Effector CD4-positive, alpha-beta T cell (primary cell): ENCODE results near the gene BCL6B.
A peak's percentile ranks its signal among the peaks of the same experiment; 100 is the strongest.
"Not testable (repeated sequence)": the region's sequence is repeated elsewhere in the genome, so short reads cannot be mapped to it uniquely, and the experiment has no call there.

Source experiments
- DNase-seq: peaks from one replicate; pipeline ENCODE4 v3.0.0-alpha.2; 2020
- total RNA-seq: gene quantifications from one replicate; lab custom pipeline; 2026; lab: John Stamatoyannopoulos, UW

BCL6B gene
- 0.94 reads per million for total RNA-seq

DNA sequence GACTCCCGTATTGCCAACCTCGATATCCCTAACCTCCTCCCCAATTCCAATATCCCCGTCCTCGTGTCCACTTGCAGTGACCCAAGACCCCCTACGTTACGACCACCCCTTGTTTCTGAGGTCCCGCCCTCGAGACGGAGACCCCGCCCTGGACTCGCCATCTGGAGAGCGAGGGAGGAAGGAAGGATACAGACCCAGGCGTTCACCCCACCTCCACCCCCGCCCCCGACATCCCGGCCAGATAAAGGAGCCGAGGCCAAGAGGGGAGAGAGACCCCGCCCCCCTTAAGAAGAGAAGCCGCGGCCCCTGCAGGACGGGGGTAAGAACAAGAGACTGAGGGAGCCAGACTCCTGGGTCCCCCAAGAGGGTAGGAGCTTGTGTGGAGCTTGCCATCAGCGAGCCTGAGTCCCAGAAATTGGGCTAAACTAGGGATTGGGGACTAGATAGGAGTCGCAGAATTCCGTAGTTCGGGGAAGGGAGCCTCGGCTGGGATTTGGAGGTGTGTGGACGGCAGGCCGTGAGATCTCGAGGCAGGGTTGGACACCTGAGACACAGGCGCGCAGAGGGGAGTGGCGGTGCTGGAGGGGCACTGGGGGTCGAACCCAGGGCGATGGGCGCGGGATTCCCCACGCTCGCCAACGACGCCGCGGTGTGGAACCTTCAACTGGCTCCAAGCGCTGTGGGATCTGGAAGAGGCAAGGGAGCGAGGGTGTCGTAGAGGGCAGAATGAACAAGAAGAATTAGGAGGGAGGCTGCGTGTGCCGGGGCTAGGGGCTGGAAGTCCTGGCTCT is at the start of gene BCL6B:
Gene BCL6B (plus strand): TSS at position 270 of the 791 bp plus-strand sequence. CDS start 622 bp downstream, outside the sequence.
- no peak for DNase-seq

DNA sequence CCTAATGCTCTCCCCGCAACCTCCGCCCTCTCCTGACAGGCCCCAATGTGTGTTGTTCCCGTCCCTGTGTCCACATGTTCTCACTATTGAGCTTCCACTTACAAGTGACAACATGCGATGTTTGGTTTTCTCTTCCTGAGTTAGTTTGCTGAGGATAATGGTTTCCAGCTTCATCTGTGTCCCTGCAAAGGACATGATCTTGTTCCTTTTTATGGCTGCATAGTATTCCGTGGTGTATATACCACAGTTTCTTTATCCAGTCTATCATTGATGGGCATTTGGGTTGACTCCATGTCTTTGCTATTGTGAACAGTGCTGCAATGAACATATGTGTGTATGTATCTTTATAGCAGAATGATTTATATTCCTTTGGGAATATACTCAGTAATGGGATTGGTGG is 43.4 kb upstream of the BCL6B start:
- not testable (repeated sequence) for DNase-seq

DNA sequence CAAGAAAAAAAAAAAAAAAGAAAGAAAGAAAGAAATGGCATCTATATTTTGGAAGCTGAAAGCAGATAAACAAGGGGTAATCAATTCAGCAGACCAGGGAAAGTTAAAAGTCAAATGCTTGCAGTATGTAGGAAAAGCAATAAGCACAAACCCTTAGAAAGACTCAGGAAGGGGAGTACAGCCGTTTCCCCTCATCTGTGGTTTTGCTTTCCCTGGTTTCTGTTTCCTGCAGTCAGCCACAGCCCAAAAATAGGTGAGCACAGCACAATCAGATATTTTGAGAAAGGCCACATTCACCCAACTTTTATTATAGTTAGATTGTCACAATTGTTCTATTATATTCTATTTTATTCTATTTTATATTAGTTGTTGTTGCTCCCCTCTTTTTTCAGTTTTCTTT is 41.4 kb upstream of the BCL6B start:
- DNase-seq = no peak

GRCh38 chr17:6985266-6985665 is 37.6 kb upstream of the BCL6B start:
- DNase-seq = no peak

GRCh38 chr17:6986676-6987075 is 36.2 kb upstream of the BCL6B start:
- no peak for DNase-seq

DNA sequence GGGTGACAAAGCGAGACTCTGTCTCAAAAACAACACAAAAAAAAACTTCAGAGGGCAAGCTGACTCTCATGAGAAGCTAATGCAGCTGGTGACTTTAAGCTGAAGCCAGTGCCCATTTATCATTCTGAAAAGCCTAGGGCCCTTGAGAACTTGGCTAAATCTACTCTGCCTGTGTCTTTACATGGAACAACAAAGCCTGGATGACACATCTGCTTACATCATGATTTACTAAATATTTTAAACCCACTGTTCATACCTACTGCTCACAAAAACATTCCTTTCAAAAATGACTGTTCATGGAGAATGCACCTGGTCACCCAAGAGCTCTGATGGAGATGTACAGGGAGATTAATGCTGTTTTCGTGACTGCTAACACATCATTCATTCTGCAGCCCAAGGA is 33.1 kb upstream of the BCL6B start:
- no peak for DNase-seq

DNA sequence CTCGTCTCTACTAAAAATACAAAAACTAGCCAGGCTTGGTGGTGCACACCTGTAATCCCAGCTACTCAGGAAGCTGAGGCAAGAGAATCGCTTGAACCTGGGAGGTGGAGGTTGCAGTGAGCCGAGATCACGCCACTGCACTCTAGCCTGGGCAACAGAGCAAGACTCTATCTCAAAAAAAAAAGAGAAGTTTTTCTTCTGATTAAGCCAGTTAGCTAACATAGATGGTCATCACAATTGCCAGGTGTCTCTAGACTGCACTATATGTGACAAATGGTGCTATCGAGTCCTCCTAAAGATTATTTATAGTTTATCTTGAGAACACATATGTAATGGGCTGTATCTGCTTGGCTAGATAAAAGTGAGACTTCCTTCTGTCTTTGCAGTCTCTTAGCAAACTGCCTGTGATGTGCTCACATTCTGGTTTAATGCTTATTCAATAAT is 29.2 kb upstream of the BCL6B start:
- DNase-seq = not testable (repeated sequence)

DNA sequence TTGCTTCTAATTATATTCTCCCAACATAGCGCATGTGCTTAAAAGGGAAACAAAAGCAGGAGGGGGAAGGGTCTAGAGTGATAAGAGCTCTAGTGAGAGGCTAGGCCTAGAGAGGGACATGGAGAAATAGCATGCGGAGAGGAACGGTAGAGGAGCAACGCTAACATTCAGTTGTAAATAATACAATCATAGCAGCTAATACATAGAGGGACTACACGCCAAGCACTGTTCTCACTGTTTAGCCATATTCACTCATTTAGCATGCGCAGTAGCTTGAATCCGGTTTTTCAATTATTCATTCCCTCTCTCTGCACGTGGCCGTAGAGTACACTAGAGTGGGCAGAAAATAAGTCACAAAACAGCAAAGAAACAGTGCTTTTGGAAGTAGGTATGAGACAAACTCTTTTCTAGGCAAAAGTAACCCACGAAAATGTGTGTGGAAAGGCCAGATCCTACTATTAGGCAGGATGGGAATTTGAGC is 28.7 kb upstream of the BCL6B start:
- DNase-seq = no peak

DNA sequence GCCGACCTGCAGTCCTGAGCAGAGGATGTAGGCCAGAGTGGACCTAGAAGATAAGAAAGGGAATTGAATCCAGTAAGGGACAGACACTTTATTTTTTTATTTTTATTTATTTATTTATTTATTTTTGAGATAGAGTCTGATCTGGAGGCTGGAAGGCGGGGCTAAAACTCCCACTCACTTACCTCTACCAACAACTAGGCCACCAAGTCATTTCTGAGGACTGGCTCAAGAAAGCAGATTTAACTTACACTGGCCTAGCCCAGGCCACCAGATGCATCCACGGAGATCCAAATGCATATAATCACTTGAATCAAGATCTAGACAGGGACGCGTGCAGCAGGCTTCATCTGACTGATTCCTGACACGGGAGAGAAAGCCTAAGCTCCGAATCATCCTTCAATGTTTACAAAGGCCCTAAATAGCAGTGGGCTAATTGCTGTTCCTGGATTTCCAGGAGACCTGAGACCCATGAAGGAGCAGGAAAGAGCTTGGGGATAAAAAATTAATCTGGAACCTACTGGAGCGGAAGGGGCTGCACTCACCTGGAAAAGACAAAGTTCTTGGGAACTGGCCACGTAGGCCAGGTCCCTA is 28.1 kb upstream of the BCL6B start:
- no peak for DNase-seq

- no peak for DNase-seq
These were observed 27.2 kb upstream of the BCL6B start, which contains the start of gene ALOX12 for GRCh38 chr17:6995500-6996255. ALOX12 (plus strand) TSS chr17:6996049; CDS start chr17:6996118, 69 bp downstream.

GRCh38 chr17:6996256-6997011 is 26.4 kb upstream of the BCL6B start:
- DNase-seq = no peak

- no peak for DNase-seq
These were observed 25.7 kb upstream of the BCL6B start for GRCh38 chr17:6997171-6997570.

DNA sequence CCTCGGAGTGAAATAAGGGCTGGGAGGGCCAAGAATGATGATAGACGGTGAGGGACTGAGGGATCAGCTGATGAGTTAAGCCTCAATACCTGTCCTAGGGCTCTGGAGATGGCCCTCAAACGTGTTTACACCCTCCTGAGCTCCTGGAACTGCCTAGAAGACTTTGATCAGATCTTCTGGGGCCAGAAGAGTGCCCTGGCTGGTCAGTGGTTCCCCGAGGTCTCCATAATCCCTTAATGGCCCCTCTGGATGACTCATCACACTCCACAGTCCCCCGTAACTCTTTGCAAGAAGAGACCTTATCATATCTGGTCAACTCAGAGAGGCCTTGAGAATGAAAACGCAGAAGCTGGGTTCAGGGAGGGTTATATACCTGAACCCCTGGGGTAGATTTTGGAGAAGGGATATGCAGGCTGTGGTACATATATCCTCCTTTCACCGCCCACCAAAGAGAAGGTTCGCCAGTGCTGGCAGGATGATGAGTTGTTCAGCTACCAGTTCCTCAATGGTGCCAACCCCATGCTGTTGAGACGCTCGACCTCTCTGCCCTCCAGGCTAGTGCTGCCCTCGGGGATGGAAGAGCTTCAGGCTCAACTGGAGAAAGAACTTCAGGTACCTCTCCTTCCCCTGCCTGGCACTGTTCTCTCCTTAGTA is 23.9 kb upstream of the BCL6B start:
- DNase-seq = no peak

DNA sequence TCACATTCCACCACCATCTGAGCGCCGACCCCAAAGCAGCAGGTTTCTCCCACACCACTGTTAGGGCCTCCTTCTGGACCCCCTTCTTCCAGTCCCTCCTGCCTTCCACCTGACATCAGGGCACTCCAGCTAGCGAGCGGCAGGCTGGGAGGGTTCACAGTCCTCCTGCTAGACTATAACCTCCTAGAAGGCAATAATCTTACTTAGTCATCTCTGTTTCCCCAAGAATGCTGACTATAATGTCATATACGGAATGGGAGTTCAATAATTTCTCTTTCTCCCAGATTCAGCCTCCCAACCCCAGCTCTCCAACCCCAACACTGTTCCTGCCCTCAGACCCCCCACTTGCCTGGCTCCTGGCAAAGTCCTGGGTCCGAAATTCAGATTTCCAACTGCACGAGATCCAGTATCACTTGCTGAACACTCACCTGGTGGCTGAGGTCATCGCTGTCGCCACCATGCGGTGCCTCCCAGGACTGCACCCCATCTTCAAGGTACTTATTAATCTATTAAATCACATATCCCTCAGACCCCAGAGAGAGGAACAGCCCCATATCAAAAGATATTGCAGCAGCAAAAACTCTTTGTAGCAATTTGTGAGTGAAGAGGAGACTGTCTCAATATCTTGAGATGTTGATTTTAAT is 21.4 kb upstream of the BCL6B start:
- no peak for DNase-seq

DNA sequence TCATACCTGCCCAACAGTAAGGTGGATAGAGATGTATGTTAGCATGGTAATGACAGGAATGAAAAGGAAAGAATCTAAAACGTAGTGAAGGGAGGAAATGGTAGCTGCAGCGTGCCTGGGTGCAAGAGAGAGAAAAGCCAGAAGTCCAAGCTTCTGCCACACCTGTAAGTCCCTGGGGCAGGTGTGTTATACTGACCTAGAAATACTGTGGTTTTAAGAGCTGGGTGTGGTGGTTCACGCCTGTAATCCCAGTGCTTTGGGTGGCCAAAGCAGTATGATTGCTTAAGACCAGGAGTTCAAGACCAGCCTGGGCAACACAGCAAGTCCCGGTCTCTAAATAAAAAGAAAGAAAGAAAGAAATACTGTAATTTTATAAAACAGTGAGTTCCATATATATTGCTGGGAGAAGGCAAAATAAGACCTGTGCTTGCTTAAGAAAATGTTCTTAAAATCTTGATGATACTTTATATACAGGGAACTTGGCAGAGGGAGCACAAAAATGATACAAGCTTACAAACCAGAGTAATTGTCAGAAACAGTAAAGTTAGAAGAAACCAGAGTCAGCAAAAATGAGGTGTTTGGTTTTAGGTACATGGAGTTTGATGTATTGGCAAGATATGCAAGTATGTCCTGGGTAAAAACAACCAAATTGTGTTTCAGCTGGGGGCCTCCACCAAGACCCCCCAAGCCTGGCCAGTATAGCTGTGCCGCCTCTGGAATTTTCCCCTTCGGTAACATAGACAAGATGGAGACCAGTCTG is 20.4 kb upstream of the BCL6B start:
- DNase-seq = no peak

DNA sequence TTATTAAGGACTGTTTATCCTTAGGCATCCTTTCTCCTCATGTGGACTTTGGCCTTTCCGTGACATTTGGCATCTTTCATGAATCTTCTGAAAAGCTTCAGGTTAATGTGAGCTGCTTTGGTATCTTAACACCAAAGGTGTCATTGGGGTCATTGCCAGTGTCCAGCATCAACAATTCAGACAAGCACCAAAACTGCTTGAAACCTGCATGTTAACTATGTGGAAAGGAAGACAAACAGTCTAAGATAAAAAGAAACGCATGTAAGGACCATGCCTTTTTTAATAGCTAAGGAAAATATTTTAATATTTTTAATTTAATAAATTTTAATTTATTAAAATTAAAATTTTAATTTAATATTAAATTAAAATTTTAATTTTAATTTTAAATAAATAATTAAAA is 19.1 kb upstream of the BCL6B start:
- no peak for DNase-seq

DNA sequence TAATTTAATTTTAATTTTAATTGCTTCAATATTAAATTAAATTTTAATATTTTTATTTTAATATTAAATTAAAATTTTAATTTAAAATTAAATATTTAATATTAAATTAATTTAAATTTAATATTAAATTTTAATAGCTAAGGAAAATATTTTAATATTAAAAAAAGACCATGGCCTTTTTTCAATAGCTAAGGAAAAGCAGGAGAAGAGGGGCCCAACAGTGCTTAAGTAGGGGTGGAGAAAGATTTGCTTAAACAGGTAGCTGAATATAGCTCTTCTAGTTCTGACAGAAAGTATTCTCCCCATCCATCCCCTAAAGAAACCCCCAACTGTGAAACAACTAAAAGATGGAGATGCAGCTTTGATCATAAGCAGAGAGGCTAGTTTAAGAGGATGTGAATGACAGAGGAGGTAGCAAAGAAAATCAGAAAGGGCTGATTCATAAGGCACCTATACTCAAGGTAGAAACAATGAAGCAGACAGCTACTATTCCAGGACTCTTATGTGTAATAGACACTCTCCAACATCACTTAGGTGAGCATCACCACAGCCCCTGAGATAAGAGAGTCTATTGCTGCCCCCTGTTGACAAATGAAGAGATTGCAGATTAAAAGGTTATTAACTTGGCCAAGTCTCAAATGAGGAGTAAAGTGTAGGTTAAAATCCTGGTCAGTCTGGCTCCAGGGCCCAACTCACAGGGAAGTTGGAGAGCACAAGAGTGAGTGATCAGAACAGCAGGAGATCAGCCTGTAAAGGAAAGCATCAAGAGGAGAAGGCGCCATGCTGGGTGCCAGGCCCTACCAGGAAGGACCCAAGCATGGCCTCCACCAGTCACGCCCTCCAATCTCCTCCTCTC is 18.2 kb upstream of the BCL6B start:
- DNase-seq = peak; percentile 53

DNA sequence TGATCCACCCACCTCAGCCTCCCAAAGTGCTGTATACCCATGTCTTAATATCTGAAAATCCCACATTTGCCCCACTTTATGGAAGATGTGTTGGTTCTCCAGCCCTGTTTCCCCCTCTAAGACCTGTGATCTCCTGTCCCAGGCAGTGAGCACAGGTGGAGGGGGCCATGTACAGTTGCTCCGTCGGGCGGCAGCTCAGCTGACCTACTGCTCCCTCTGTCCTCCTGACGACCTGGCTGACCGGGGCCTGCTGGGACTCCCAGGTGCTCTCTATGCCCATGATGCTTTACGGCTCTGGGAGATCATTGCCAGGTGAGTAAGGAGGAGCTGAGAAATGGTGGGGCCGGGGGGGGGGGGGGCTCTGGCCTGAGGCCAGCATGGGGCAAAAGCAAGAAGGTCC is 17.1 kb upstream of the BCL6B start:
- no peak for DNase-seq

GRCh38 chr17:7007143-7007542 is 15.7 kb upstream of the BCL6B start:
- no peak for DNase-seq

DNA sequence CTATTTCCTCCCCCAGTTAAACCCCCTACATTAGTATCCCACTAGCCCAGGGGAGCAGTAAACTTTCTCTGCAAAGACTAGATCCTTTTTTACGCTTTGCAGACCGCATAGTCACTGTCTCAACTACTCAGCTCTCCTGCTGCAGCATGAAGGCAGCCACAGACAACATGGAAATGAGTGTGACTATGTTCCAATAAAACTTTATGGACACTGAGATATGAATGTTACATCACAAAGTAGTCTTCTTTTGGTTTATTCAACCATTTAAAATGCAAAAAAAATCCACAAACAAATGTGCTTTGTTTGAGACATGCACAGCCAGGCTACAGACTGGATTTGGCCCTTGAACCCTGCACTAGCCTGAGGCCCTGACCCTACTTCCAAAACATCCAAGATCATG is 12.3 kb upstream of the BCL6B start:
- DNase-seq = no peak
